Lung (tissue), 12 donors: Measurements from ENCODE around the gene PTPRN2. TPM values are rescaled to one million over a fixed set of nuclear protein-coding genes. Genes with fewer than 3 reads are reported as not detected.

Experiments
- ATAC-seq: fragments of 200-7000 bp; cut with Tn5 transposase; one replicate; pipeline ENCODE4 v1.9.1; 2020; ENCODE audit warnings: moderate number of reproducible peaks; ENCODE audit not compliant: insufficient read depth, low FRiP score
- DNase-seq, 3 donors: peaks; one replicate each; pipeline ENCODE4 v3.0.0-alpha.2; 2013 to 2017
- H3K27ac ChIP-seq, 2 donors: one replicate each; pipeline ENCODE4 v1.5.1; 2013; ENCODE audit warnings: mild to moderate bottlenecking in 2 of 2, moderate library complexity in 2 of 2, control low read depth in 1 of 2, inconsistent platforms in 1 of 2, low read depth in 1 of 2, low read length in 1 of 2
- H3K27me3 ChIP-seq, 3 donors: one replicate each; pipeline ENCODE4 v1.5.1; 2013; ENCODE audit warnings: low read length in 2 of 3; ENCODE audit not compliant: control insufficient read depth in 3 of 3, insufficient read depth in 3 of 3
- H3K36me3 ChIP-seq, 4 donors: one replicate each; pipeline ENCODE4 v1.5.1; 2013; ENCODE audit warnings: low read length in 4 of 4, mild to moderate bottlenecking in 1 of 4, moderate library complexity in 1 of 4; ENCODE audit not compliant: control insufficient read depth in 4 of 4, insufficient read depth in 4 of 4
- H3K4me1 ChIP-seq, 5 donors: one replicate each; pipeline ENCODE4 v1.5.1; 2013; ENCODE audit warnings: low read length in 5 of 5, mild to moderate bottlenecking in 2 of 5, moderate library complexity in 1 of 5; ENCODE audit not compliant: control insufficient read depth in 5 of 5, insufficient read depth in 5 of 5
- H3K4me3 ChIP-seq: one replicate; pipeline ENCODE4 v1.5.1; 2013; ENCODE audit warnings: mild to moderate bottlenecking, control low read depth, moderate library complexity
- H3K9ac ChIP-seq, 2 donors: one replicate each; pipeline ENCODE4 v1.5.1; 2013; ENCODE audit warnings: low read length in 2 of 2, control low read depth in 1 of 2; ENCODE audit not compliant: insufficient read depth in 1 of 2
- H3K9me3 ChIP-seq, 4 donors: one replicate each; pipeline ENCODE4 v1.5.1; 2013; ENCODE audit warnings: low read length in 3 of 4, mild to moderate bottlenecking in 1 of 4, moderate library complexity in 1 of 4; ENCODE audit not compliant: control insufficient read depth in 4 of 4, insufficient read depth in 3 of 4
- CTCF ChIP-seq: IDR thresholded peaks from 2 replicates; pipeline ENCODE4 v1.5.1; 2012; ENCODE audit warnings: mild to moderate bottlenecking; ENCODE audit errors: control extremely low read depth, extremely low read depth
- WGBS, 2 donors: extraction: QIAGEN DNeasy Blood & Tissue Kit; methylation state at CpG; one replicate each; pipeline ENCODE4 v1.1.7; 2013; 5-methylcytosine and 5-hydroxymethylcytosine counted together
- polyA plus RNA-seq, 2 donors: library from polyadenylated mRNA; stranded (reverse); fragments of 200-250 nt; gene quantifications; one replicate each; pipeline ENCODE4 v1.2.1, GENCODE V29; 2013
- total RNA-seq, 2 donors: library from RNA; depleted of rRNA in 1 of 2; stranded (reverse); fragments of >200 nt in 1 of 2; gene quantifications; one replicate each; pipeline ENCODE4 v1.2.1, GENCODE V29; 2014 to 2021
- donor health status: control.
- donor health status: control.
- donor health status: Bipolar disorder and iron deficiency.
- donor health status: healthy.
- donor health status: DM: yes; HTN: yes; CAD: no.

PTPRN2 gene
- total and polyA plus RNA-seq, 4 donors, result 2.1 to 7.4 (median 4.4) TPM

GRCh38 chr7:157757211-157757610, 830.4 kb downstream of the PTPRN2 start:
- Histone ChIP-seq H3K4me1 (no peaks in the 10 kb centered on the region), H3K9me3 (peaks cover 0 to 2% (median 0%) of the 10 kb centered on the region in 4 donors), H3K36me3 (no peaks in the 10 kb centered on the region), H3K27ac (no peak overlapping the region), H3K9ac (no peak overlapping the region), H3K27me3 (no peaks in the 10 kb centered on the region), H3K4me3 (no peak overlapping the region)
- 84 to 90% methylated on average over 21 of the region's 21 CpGs for WGBS, 2 donors
- DNase-seq, result no peak
- no peak for ATAC-seq
- TF ChIP-seq CTCF, result no peak

GRCh38 chr7:157755741-157756140, 831.9 kb downstream of the PTPRN2 start:
- peaks cover 0 to 2% (median 0%) of the 10 kb centered on the region in 4 donors for H3K9me3 ChIP-seq
- no peaks in the 10 kb centered on the region for H3K27me3 ChIP-seq
- 84 to 90% methylated on average over 7 of the region's 7 CpGs for WGBS, 2 donors
- H3K9ac ChIP-seq, result no peak overlapping the region
- no peaks in the 10 kb centered on the region for H3K4me1 ChIP-seq
- ATAC-seq (no peak), DNase-seq (no peak)
- no peak overlapping the region for H3K27ac ChIP-seq
- no peaks in the 10 kb centered on the region for H3K36me3 ChIP-seq
- no peak for TF ChIP-seq CTCF
- no peak overlapping the region for H3K4me3 ChIP-seq

- Histone ChIP-seq H3K9ac (no peak overlapping the region), H3K36me3 (no peaks in the 10 kb centered on the region), H3K9me3 (no peaks in the 10 kb centered on the region), H3K27ac (no peak overlapping the region), H3K4me3 (no peak overlapping the region), H3K27me3 (no peaks in the 10 kb centered on the region), H3K4me1 (no peaks in the 10 kb centered on the region)
- WGBS, 2 donors, result 83 to 91% methylated on average over 9 of the region's 9 CpGs
- DNase-seq (no peak), ATAC-seq (no peak)
- no peak for TF ChIP-seq CTCF
Observed at GRCh38 chr7:157754416-157754790, 833.2 kb downstream of the PTPRN2 start.

GRCh38 chr7:157753713-157754415, 833.8 kb downstream of the PTPRN2 start:
- no peak overlapping the region for H3K27ac ChIP-seq
- no peak for DNase-seq
- no peaks in the 10 kb centered on the region for H3K9me3 ChIP-seq
- no peaks in the 10 kb centered on the region for H3K27me3 ChIP-seq
- TF ChIP-seq CTCF, result no peak
- no peak for ATAC-seq
- no peak overlapping the region for H3K9ac ChIP-seq
- H3K4me1 ChIP-seq, result no peaks in the 10 kb centered on the region
- H3K36me3 ChIP-seq, result no peaks in the 10 kb centered on the region
- 86 to 91% methylated on average over 21 of the region's 21 CpGs for WGBS, 2 donors
- H3K4me3 ChIP-seq, result no peak overlapping the region
